Epithelial cell of esophagus (primary cell): ENCODE data around the gene PCCA.

Source experiments
- DNase-seq: peaks from one replicate; pipeline ENCODE4 v3.0.0; 2010; ENCODE audit warnings: low read depth
- H3K4me3 ChIP-seq: 2 replicates; pipeline ENCODE4 v1.5.1; 2011; ENCODE audit warnings: mild to moderate bottlenecking, low read length, control low read depth
- TF ChIP-seq, protein P1 (sequence below): IDR thresholded peaks from 2 replicates; pipeline ENCODE4 v1.5.1; 2011; ENCODE audit warnings: low read depth, mild to moderate bottlenecking, low read length, control low read depth, inconsistent platforms; ENCODE audit not compliant: insufficient read depth; ENCODE audit errors: missing control alignments

Gene PCCA

DNA sequence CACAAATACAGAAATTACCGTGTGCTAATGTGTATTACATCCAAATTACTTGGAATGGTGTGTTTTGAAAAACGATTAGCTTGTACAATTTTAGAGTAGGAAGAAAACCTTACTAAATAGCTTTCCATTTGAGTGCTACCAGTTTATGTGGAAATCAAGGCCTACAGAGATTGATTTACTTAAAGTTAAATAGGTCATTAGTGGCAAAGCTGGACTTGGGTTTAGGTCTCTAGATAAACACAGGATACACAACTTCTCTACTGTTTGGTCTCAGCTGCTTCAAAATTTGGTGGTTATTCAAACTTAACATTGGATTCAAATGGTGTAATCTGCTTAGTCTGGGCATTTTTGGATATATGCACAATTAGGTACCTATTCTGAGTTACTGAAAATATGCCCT is 21.4 kb downstream of the PCCA start:
- DNase-seq = no peak
- H3K4me3 ChIP-seq = no peak overlapping the region
- TF ChIP-seq, protein P1, sequence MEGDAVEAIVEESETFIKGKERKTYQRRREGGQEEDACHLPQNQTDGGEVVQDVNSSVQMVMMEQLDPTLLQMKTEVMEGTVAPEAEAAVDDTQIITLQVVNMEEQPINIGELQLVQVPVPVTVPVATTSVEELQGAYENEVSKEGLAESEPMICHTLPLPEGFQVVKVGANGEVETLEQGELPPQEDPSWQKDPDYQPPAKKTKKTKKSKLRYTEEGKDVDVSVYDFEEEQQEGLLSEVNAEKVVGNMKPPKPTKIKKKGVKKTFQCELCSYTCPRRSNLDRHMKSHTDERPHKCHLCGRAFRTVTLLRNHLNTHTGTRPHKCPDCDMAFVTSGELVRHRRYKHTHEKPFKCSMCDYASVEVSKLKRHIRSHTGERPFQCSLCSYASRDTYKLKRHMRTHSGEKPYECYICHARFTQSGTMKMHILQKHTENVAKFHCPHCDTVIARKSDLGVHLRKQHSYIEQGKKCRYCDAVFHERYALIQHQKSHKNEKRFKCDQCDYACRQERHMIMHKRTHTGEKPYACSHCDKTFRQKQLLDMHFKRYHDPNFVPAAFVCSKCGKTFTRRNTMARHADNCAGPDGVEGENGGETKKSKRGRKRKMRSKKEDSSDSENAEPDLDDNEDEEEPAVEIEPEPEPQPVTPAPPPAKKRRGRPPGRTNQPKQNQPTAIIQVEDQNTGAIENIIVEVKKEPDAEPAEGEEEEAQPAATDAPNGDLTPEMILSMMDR = no peak

DNA sequence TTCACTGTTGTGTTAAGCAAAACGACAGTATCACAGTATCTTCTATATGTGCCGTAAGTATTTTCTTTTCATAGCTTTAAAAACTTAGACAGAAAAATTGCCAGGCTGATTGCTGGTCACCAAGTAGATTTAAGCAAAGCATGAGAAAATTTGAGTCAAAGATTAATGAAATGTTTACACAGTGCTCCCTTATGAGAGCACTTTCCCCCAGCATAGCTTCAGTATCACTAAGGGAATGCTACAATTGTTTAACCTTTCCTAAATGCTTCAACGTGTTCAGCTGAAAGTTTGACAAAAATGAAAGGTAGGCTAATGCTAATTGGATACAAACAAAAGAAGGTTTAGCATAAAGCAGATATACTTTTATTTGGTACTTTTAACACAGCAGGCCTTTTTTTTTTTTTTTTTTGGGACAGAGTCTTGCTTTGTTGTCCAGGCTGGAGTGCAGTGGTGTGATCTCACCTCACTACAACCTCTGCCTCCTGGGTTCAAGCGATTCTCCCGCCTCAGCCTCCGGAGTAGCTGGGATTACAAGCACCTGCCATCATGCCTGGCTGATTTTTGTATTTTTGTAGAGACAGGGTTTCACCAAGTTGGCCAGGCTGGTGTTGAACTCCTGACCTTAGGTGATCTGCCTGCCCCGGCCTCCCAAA is 23.4 kb downstream of the PCCA start:
- H3K4me3 ChIP-seq = no peak overlapping the region
- DNase-seq = no peak
- TF ChIP-seq, protein P1 = no peak

DNA sequence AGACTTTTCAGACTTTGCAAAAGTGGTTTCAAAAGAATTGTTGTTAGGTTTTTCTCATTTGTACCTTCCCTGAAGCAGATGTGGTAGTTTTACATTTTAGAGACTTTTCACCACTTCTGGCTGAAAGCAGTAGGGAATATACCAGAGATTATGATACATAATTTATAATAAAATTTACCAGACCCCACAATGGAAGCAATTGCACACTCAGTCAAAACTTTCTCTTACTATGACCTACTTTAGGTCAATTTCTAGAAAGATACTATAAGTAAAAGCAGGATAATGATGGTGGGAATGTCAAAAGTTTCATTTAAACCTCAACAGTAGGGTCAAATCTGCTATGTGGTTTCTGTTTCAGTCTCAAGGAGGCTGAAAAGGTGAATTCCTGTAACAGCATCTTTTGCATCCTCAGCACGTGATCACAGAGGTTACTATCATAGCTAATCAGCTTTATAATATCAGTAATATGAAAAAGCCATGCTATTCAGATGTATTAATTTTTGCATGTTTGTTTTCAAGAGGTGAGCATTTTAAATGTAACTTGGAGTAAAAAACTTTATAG is 26.9 kb downstream of the PCCA start:
- no peak for DNase-seq
- TF ChIP-seq, protein P1 = no peak
- no peak overlapping the region for H3K4me3 ChIP-seq

DNA sequence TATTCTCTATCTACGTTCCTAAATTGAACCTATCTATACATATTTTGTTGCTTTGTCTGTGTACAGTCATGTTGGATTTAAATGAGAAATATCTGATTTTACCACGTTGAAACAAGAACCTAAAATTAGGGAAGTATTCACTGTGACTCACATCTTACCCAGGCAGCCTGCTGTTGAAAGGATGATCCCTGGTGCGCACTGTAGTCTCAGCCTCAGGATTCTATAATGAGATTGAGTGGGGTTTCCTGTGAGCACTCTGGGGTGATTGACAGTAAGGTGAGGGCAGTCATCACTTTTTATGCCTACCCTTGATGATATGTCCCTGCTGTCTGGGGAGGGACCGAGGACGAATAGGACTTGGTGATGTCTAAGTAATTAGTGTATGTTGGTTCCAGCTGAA is 35.4 kb downstream of the PCCA start:
- DNase-seq = peak; percentile 33
- TF ChIP-seq, protein P1 = no peak
- no peak overlapping the region for H3K4me3 ChIP-seq

DNA sequence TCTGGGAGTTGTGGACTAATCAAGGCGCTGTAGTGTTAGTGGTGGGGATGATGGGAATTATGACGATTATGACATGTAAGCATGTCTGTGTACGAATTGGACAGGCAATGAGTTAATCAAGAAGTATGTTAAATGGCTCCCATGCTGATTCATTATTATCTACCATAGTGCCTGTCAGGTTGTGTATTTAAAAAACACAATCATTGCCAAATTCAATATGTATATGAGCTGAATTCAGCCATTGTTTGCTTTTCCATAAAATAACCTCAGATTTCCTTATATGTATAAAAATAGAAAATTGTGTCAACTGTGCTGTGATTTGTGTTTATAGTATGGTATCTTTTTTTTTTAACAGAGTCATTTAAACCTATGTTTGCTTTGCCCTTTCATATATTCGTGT is 37.1 kb downstream of the PCCA start:
- DNase-seq = peak; percentile 13
- H3K4me3 ChIP-seq = no peak overlapping the region
- TF ChIP-seq, protein P1 = no peak

DNA sequence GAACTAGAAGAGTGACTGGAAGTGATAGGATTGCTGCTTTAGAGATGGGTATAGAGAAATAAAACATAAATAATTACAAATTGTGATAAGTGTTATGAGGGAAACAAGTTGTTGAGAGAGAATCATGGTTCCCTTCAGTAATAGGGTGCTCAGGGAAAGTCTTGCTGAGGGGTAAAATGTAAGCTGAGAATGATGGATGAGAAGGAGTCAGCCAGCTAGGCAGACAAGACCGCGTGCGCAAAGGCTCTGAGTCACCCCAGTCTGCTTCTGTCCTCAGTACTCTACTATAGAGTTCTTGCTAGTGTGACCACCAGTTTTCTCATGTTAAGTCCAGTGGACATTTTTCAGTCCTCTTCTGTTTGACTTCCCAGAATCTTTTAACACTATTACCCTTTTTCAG is 39.5 kb downstream of the PCCA start:
- peak; percentile 40 for DNase-seq
- TF ChIP-seq, protein P1 = no peak

DNA sequence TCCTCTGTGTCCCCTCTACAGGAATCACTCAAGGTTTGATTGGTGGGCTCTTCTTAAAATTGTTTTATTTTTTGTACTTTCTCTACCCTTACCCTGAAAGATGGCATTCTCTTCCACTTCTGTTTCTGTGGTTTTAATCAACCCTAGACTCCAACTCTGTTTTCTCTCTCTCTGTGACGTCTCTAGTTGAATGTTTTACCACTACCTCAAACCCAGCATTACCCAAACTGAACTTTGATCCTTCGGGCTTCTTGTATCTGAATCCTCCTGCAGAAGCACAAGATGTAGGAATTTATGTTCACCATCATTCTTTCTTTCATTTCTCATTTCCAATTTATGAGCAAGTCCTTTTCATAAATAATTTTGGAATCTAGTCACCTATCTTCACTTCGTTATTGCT is 39.9 kb downstream of the PCCA start:
- DNase-seq = no peak
- TF ChIP-seq, protein P1 = no peak
- no peak overlapping the region for H3K4me3 ChIP-seq

More for the DNA sequence above, 39.5 kb downstream of the PCCA start:
- no peak overlapping the region for H3K4me3 ChIP-seq
